CD14-positive monocyte (primary cell): ENCODE measurements around the gene SMYD3. TPM values are rescaled to one million over a fixed set of nuclear protein-coding genes. Genes with fewer than 3 reads are reported as not detected.
A peak's percentile ranks its signal among the peaks of the same experiment; 100 is the strongest.

Experiments
- DNase-seq, 3 donors: peaks; one replicate each; pipeline ENCODE4 v3.0.0-alpha.2; 2011 to 2022
- H2AFZ ChIP-seq: 2 replicates; pipeline ENCODE4 v1.6.0; 2012; ENCODE audit warnings: mild to moderate bottlenecking, low read depth, low read length, inconsistent platforms; ENCODE audit not compliant: insufficient read depth, poor library complexity, severe bottlenecking
- H3K27ac ChIP-seq, 2 donors: 1 replicate in 1 of 2; 2 replicates in 1 of 2; pipeline ENCODE4 v1.5.1; 2012 to 2013; ENCODE audit warnings: low read length in 2 of 2, control low read depth in 1 of 2, inconsistent platforms in 1 of 2, low read depth in 1 of 2, mild to moderate bottlenecking in 1 of 2
- H3K27me3 ChIP-seq, 2 donors: one replicate each; pipeline versions ENCODE4 v1.6.0 to v1.6.1; 2011 to 2013; ENCODE audit warnings: low read length in 2 of 2; ENCODE audit not compliant: control insufficient read depth in 2 of 2, insufficient read depth in 2 of 2
- H3K36me3 ChIP-seq, 2 donors: replicated peaks in 1 of 2; 1 replicate in 1 of 2; 2 replicates in 1 of 2; pipeline versions ENCODE4 v1.5.1 to v1.6.1; 2012 to 2013; ENCODE audit warnings: low read length in 2 of 2, control low read depth in 1 of 2, inconsistent platforms in 1 of 2, mild to moderate bottlenecking in 1 of 2; ENCODE audit not compliant: insufficient read depth in 2 of 2, control insufficient read depth in 1 of 2
- H3K4me1 ChIP-seq, 2 donors: 1 replicate in 1 of 2; 2 replicates in 1 of 2; pipeline versions ENCODE4 v1.5.1 to v1.6.1; 2012 to 2013; ENCODE audit warnings: low read length in 2 of 2, control low read depth in 1 of 2, inconsistent platforms in 1 of 2, mild to moderate bottlenecking in 1 of 2, moderate library complexity in 1 of 2; ENCODE audit not compliant: insufficient read depth in 2 of 2, control insufficient read depth in 1 of 2
- H3K4me2 ChIP-seq: replicated peaks from 2 replicates; pipeline ENCODE3; 2012; ENCODE audit warnings: low read length, moderate library complexity, mild to moderate bottlenecking; ENCODE audit not compliant: poor library complexity, severe bottlenecking; ENCODE audit errors: extremely low read depth
- H3K4me3 ChIP-seq, 3 experiments: fragments of 200-600 bp in 1 of 3; sonication (generic) in 1 of 3; replicated peaks in 1 of 3; 1 replicate in 2 of 3; 2 replicates in 1 of 3; pipeline ENCODE4 v1.5.1; 2011 to 2013; ENCODE audit warnings: low read length in 3 of 3, mild to moderate bottlenecking in 3 of 3, control low read depth in 2 of 3, low read depth in 2 of 3, inconsistent platforms in 1 of 3, moderate library complexity in 1 of 3
- H3K79me2 ChIP-seq: 2 replicates; pipeline ENCODE4 v1.6.0; 2012; ENCODE audit warnings: mild to moderate bottlenecking, control low read depth, inconsistent platforms, low read length, moderate library complexity; ENCODE audit not compliant: insufficient read depth
- H3K9ac ChIP-seq: 2 replicates; pipeline ENCODE4 v1.6.0; 2017; ENCODE audit warnings: low read length, mild to moderate bottlenecking; ENCODE audit not compliant: insufficient read depth, poor library complexity, severe bottlenecking
- H3K9me3 ChIP-seq, 2 donors: replicated peaks in 1 of 2; 1 replicate in 1 of 2; 2 replicates in 1 of 2; pipeline versions ENCODE4 v1.5.1 to v1.6.1; 2012 to 2013; ENCODE audit warnings: low read length in 2 of 2, control low read depth in 1 of 2; ENCODE audit not compliant: control insufficient read depth in 1 of 2, insufficient read depth in 1 of 2
- H4K20me1 ChIP-seq: 2 replicates; pipeline ENCODE4 v1.6.0; 2012; ENCODE audit warnings: mild to moderate bottlenecking, low read length, control low read depth, moderate library complexity; ENCODE audit not compliant: insufficient read depth
- H3K27ac Mint-ChIP-seq, 7 donors: one replicate each; pipeline ENCODE4 v1.8.0; 2020; ENCODE audit warnings: mild to moderate bottlenecking in 7 of 7, mixed read lengths in 7 of 7, moderate library complexity in 6 of 7, inconsistent platforms in 2 of 7
- H3K27me3 Mint-ChIP-seq, 3 donors: one replicate each; pipeline ENCODE4 v1.8.0; 2021 to 2022; ENCODE audit warnings: low read depth in 3 of 3, mild to moderate bottlenecking in 3 of 3, mixed read lengths in 3 of 3, moderate library complexity in 3 of 3, inconsistent platforms in 1 of 3
- H3K36me3 Mint-ChIP-seq, 2 donors: one replicate each; pipeline ENCODE4 v1.8.0; 2020; ENCODE audit warnings: mixed read lengths in 2 of 2, inconsistent platforms in 1 of 2, mild to moderate bottlenecking in 1 of 2
- H3K4me1 Mint-ChIP-seq: one replicate; pipeline ENCODE4 v1.8.0; 2020; ENCODE audit warnings: mild to moderate bottlenecking, mixed read lengths
- H3K4me3 Mint-ChIP-seq, 2 donors: one replicate each; pipeline ENCODE4 v1.8.0; 2020; ENCODE audit warnings: mild to moderate bottlenecking in 2 of 2, mixed read lengths in 2 of 2, moderate library complexity in 1 of 2
- H3K9me3 Mint-ChIP-seq, 7 donors: one replicate each; pipeline ENCODE4 v1.8.0; 2020 to 2022; ENCODE audit warnings: mixed read lengths in 7 of 7, mild to moderate bottlenecking in 6 of 7, moderate library complexity in 6 of 7, inconsistent platforms in 2 of 7
- WGBS: methylation state at CpG from one replicate; pipeline ENCODE4 v1.1.5; 2013; ENCODE audit warnings: missing lambda C conversion rate; ENCODE audit not compliant: insufficient coverage; 5-methylcytosine and 5-hydroxymethylcytosine counted together
- intact Hi-C, 2 donors: fragments of 100-400 bp; cut with micrococcal nuclease; formaldehyde crosslinking; loops; one replicate each; pipeline versions ENCODE4 v1.15.0 to v1.15.1; 2023
- polyA plus RNA-seq, 3 donors: library from polyadenylated mRNA; depleted of rRNA in 1 of 3; unstranded in 2 of 3; stranded (reverse) in 1 of 3; fragments of 300-500 nt in 2 of 3; fragments of >200 nt in 1 of 3; fragmentation: Illumina TruSeq in 2 of 3; gene quantifications; 1 replicate in 2 of 3; 2 replicates in 1 of 3; pipeline ENCODE4 v1.2.3, GENCODE V29; 2012 to 2021
- TF ChIP-seq, protein P1 (sequence below): fragments of 200-600 bp; IDR thresholded peaks from one replicate; pipeline ENCODE4 v1.8.0; 2022; ENCODE audit warnings: antibody characterized with exemption, mild to moderate bottlenecking

Gene SMYD3
- polyA plus RNA-seq, 3 donors: 2.7 to 8.4 (median 4.0) TPM

DNA sequence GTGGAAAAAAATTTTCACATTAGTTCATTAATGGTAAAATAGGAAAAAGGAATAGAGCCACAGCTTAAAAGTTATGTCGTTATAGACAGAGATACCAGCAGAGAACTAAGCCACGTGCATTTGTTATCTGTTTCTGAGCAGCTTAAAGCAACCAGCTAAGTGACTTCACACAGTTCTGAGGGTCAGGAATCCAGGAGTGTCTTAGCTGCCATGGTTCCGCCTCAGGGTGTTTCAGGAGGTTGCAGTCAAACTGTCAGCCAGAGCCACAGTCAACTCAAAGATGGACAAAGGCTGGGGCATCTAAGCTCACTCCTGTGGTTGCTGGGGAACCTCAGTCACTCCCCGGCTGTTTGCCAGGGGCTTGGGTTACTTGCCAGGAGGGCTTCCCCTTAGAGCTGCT lies 515.8 kb downstream of the SMYD3 start:
- 90% methylated on average over 3 of the region's 4 CpGs for WGBS
- H3K36me3 ChIP-seq: no peaks in the 10 kb centered on the region
- peaks cover 0 to 6% (median 0%) of the 10 kb centered on the region in 7 donors for H3K9me3 Mint-ChIP-seq

DNA sequence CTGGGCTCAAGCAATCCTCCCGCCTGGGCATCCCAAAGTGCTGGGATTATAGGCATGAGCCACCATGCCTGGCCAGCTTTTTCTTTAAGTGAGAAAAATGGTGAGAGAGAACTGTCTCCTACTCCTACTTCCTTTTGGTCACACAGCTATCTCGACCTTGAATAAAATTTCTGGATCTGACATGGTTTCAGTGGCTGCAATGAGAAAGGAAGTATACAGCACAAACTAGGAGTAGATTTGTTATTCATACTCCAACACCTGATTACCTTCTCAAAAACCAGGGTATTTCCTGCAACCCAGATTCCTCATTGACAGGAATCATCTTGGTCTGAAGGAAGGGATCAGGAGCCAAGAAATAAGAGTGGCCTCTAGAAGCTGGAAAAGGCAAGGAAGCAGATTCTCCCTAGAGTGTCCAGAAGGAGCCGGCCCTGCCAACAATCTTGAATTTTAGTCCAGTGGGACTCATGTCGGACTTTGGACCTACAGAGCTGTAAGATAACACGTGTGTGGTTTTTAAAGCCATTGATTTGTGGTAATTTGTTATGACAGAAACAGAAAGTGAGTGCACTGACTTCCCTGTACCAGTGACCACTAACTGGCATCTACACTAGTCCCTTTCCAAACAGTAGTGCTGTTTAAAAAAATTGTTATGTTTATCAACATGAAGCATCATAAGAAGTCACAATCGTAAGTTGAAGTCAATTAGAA lies 516.6 kb downstream of the SMYD3 start:
- Histone ChIP-seq H3K36me3 (no peaks in the 10 kb centered on the region), H3K4me1 (peaks cover 0 to 4% of the 10 kb centered on the region in 2 donors), H3K27ac (no peak overlapping the region), H3K27me3 (no peaks in the 10 kb centered on the region), H3K4me2 (no peak overlapping the region), H3K4me3 (no peak overlapping the region), H3K9me3 (peaks cover 0 to 3% of the 10 kb centered on the region in 2 donors), H3K79me2 (no peaks in the 10 kb centered on the region), H4K20me1 (no peaks in the 10 kb centered on the region), H3K9ac (no peak overlapping the region), H2AFZ (no peak overlapping the region)
- intact Hi-C loops: no loop called here
- Mint-ChIP-seq H3K36me3 (no peaks in the 10 kb centered on the region), H3K4me1 (peaks cover 6% of the 10 kb centered on the region), H3K4me3 (peak overlapping the region in 1 of 2 donors; percentile 43), H3K27me3 (no peaks in the 10 kb centered on the region), H3K27ac (peak overlapping the region in 1 of 7 donors; percentile 27), H3K9me3 (peaks cover 0 to 6% (median 0%) of the 10 kb centered on the region in 7 donors)
- no peak for DNase-seq
- no CpG with 5 or more reads among the region's 6 CpGs for WGBS
- TF ChIP-seq, protein P1, sequence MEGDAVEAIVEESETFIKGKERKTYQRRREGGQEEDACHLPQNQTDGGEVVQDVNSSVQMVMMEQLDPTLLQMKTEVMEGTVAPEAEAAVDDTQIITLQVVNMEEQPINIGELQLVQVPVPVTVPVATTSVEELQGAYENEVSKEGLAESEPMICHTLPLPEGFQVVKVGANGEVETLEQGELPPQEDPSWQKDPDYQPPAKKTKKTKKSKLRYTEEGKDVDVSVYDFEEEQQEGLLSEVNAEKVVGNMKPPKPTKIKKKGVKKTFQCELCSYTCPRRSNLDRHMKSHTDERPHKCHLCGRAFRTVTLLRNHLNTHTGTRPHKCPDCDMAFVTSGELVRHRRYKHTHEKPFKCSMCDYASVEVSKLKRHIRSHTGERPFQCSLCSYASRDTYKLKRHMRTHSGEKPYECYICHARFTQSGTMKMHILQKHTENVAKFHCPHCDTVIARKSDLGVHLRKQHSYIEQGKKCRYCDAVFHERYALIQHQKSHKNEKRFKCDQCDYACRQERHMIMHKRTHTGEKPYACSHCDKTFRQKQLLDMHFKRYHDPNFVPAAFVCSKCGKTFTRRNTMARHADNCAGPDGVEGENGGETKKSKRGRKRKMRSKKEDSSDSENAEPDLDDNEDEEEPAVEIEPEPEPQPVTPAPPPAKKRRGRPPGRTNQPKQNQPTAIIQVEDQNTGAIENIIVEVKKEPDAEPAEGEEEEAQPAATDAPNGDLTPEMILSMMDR: no peak

More for the DNA sequence above, 515.8 kb downstream of the SMYD3 start:
- peaks cover 6% of the 10 kb centered on the region for H3K4me1 Mint-ChIP-seq
- H3K27me3 Mint-ChIP-seq: no peaks in the 10 kb centered on the region
- no peak overlapping the region for H3K27ac ChIP-seq
- peaks cover 0 to 3% of the 10 kb centered on the region in 2 donors for H3K9me3 ChIP-seq
- no peak overlapping the region for H3K27ac Mint-ChIP-seq
- intact Hi-C loops: no loop called here
- TF ChIP-seq, protein P1: no peak
- no peaks in the 10 kb centered on the region for H3K79me2 ChIP-seq
- no peak overlapping the region for H3K4me2 ChIP-seq
- H3K36me3 Mint-ChIP-seq: no peaks in the 10 kb centered on the region
- H3K27me3 ChIP-seq: no peaks in the 10 kb centered on the region
- H4K20me1 ChIP-seq: no peaks in the 10 kb centered on the region
- no peak overlapping the region for H3K9ac ChIP-seq
- no peak overlapping the region for H3K4me3 ChIP-seq
- DNase-seq: no peak
- no peak overlapping the region for H2AFZ ChIP-seq
- H3K4me1 ChIP-seq: peaks cover 0 to 4% of the 10 kb centered on the region in 2 donors
- H3K4me3 Mint-ChIP-seq: no peak overlapping the region
